Stimulated activated CD4-positive, alpha-beta T cell treated with anti-CD3 and anti-CD28 coated beads, Interleukin-1b, Interleukin-23, amount 100 ng/mL, for 4 hours (primary cell): Measurements from ENCODE around the gene RNLS.
A peak's percentile ranks its signal among the peaks of the same experiment; 100 is the strongest.

Source experiments
- DNase-seq, 2 donors: peaks; one replicate each; pipeline ENCODE4 v3.0.0-alpha.2; 2020; ENCODE audit warnings: low read depth in 2 of 2

The RNLS gene

DNA sequence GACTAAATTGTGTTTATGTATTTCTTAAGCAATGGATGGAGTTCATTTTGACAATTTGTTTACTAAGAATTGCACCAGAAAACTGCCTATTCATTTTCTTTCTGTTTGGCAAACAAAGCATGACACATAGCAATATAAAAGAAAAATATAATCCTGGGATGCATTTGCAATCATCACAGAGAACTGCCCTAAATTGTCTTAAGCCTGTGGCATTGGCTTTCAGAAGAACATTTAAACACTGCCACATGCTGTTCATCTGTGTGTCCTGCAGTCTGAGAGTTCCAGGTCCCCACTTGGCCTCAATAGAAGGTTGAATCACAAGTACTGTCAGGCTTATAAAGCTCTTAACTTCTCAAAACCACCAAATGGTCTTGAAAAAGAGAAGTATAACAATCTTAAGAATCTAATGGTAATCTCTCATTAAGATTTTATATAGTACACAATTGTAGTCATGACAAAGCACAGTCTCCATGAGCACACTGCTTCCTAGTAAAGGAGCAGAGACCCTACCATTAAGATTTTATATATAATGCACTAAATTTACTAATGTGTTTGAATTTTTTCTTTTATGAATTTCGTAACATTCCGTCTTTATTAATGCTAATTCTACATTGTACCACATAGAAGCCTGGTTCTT is 29.9 kb downstream of the RNLS start:
- peak in 1 of 2 donors; percentile 3 for DNase-seq

DNA sequence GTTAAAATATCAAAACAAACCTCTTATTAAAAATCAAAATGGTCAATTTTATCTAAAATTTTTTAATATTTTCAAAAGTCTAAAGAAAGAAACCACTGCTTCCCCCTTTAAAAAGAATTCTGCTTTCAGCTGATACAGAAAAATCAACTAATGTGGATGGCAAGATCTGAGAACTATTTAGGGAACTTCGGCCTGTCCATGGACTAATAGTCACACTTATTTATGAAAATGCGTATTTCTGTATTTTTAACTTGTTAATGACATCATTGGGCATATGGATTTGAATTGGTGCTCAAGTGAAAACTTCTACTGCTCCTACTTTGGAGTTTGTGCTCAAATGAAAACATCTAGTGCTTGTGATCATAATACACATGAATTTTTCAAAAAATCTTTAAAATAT is 31.9 kb downstream of the RNLS start:
- no peak for DNase-seq

DNA sequence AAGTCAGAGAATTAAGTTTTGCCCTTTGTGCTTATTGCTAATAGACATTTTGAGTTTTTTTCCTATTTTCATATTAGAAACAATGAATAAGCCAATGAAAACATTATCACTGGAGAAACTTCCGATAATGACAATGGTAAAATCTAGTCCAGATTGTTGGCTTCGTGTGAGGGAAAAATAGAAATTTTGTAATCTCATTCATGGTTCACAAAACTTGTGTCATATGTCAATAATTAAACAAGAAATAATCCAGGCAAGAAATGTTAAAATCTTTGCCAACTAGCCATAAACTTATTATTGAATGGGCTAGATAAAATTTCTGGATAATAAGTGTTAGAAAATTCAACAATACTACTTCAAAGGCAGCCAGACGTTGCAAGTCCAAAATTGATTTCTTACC is 36.6 kb downstream of the RNLS start:
- no peak for DNase-seq

DNA sequence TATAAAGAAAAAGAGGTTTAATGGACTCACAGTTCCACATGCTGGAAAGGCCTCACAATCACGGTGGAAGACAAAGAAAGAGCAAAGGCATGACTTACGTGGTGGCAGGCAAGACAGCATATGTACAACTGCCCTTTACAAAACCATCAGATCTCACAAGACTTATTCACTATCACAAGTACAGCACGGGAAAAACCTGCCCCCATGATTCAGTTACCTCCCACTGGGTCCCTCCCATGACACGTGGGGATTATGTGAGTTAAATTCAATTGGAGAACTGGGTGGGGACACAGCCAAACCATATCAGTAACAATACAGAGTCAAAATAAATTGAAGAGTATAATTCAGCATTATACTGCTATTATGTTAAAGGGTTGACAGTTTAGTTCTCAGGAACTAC is 37.8 kb downstream of the RNLS start:
- no peak for DNase-seq

DNA sequence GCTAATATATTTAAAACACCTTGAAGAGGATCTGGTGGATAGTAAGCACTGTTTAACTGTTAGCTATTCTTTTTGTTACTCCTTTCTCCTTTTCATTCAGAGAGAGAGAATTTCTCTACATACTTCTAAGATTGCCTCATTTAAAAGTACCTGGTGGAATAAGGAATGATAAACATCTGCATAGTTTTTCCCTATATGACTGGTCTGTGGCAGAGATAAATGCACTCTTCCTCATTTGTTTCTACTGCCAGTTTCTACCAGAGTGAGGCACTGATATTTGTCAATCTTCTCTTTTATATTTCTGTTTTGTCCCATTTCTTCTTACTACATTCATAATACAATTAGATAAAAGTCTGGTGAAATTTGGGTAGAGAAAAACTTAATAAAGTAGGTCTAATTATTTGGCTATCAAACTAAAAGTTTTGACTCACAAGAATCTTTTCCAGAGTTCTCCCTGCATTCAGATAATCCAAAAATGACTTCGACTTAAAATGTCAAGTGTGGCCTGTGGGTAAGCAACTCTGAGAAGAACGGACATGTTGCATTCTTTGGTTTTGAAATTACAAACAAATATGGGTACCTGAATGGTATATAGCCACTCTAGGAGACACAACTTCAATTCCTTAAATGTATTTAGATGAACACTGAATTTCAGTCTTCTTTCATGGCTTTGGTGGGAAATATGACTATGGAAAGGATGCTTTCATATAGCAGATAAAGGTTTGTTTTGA is 38.8 kb downstream of the RNLS start:
- DNase-seq = no peak

DNA sequence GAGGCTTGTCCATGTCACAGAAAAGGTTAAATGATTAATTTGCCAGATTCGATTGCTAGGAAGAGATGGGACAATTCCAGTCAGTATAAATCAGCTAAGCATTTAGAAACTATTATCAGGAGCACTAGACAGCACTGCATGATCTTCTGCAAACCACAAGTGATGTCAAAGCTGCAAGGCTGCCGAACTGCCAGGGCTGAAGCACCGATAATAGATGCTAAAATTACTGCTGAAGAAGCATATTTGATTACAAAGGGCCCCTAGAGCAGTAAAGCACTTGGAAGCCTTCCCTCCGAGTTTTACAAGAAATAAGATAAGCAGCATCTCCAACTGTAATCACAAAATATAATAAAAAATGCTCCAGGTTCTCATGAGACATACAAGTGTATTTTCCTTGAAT is 40.6 kb downstream of the RNLS start:
- no peak for DNase-seq

DNA sequence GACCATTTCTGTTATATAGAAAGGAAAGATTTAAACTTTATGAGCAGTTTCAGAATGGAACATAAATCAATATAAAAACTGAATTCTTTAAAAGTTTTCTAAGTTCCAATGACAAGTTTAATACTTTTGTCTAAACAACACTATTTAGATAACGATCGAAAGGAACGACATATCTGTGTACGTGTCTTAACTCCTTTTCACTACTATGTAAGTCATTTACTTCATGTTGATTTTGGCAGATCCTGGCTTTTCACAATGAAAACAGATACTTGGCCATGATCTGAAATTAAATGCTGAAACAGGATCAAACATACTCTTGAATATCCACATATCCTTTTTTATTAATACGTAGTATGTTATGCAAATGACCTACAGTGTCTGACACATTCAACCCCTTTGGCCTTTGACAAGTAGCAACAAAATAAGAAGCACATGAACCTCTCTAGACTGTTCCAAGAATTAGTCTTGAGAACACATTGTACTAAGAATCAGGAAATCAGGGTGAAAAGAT is 41.9 kb downstream of the RNLS start:
- DNase-seq = no peak

DNA sequence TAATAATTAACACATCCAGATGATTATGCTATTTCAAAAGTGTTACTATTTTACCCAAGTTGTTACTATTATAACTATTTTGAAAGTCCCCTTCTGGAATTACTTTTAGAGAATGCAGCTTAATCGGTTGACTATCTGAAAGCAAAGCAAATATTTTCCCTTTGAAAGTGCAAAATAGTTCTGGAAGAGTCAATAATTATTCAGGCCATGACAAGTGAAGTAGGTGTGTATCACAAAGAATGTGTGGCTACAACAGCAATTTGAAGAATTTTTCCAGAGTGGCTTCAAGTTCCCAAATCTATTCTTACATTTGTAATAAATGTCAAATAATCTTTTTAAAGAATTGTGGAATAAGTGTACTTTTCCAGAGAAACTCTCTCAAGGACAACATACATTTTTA is 42.8 kb downstream of the RNLS start:
- DNase-seq = no peak

DNA sequence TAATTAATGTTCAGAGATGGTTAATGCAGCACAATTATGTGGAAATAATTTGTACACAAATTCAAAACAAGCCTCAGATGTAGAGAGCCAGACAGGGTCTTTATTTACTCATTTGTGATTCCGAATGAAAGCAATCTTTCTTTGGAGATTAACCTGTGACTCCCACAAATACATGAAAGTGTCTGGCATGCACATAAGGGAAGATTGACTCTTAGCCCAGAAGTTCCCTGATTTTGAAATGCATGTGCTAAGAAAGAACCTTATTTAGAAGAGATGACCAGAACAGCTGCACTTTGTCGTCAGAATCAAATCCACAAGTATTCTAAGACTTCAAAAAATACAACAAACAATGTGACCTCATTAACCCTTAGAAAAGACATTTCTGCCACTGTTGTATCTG is 45.1 kb downstream of the RNLS start:
- no peak for DNase-seq

DNA sequence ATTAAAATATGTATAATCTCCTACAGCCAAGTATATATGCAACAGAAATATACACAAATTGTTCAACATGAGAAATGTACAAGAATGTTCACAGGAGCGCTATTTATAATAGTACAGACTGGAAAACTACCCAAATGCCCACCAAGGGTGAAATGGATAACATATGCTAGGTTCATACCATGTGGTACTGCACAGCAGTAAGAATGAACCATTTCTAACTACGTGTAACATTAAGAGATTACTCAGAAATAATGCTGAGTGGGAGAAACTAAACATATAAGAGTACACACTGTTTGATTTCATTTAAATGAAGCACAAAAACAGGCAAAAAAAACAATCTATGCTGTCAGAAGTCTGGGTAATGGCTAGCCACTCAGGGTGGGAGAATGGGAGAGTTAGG is 45.8 kb downstream of the RNLS start:
- no peak for DNase-seq

DNA sequence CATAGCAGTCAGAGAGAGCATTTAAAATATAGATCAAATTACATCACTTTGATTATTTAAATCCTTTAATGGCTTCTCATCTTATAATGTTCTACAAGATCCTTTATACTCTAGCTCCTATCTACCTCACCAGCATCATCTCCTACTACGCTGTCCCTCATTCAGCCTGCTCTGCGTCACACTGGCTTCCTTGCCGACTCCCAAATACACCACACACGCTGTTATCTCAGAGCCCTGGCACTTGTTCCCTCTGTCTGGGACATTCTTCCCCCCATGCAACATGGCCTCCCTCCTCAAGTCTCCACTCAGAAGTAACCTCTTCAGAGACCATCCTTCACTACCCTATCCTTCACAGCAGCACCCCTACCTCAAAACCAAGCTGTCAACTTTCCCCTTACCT is 46.7 kb downstream of the RNLS start:
- no peak for DNase-seq

DNA sequence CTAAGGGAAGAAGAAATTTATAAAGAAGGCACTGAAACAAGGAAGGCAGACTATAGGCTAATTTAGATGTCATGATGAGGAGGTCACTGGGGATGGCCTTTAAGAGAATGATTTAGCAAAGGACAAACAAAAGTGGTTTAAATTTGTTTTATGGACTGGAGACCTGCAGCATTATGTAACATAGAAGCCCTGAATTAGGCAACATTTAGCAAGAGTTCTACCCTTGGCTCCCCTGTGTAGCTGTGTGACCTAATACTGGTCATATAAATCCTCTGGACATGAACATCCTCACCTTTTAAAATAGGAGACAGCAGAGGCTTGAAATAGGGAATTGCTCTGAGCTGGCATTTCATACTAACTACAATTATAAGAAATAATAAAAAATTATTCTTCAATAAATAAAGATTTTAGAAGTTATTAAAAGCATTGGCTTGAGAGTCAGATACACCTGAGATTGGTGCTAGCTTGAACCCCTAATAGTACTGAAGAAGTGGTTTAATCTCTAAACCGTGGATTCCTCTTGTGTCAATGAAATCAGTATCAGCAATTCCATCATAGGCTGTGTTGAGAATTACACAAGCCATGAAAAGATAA is 48.9 kb downstream of the RNLS start:
- DNase-seq = no peak

DNA sequence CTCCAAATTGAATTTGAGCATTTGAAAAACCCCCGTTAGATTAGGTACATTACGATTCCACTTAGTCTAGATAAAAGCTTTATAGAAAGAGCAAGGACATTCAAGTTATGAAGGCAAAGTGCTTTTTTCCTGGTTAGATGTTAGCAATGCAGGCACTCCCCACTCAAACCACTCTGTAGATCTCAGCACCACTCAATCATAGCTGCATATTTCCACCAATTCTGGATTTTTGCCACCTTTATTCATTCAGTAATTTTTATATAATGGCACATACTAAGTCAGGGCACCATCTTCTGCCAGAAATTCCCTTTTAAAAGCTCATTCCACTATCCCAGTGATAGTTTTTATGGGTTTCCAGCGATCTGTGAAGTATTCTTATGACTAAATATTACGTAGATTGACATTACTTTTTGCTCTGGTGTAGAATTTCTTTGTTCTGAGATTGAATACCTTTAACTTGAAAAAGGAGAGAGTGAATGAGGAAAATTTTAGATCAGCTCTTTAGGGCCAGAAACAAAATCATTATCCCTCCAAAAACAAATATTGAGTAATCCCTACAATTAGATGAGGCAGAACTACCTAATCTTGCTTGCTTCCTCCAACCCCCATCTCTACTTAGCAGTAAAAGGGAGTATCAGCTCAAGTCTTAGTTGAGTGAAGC is 51.6 kb downstream of the RNLS start:
- no peak for DNase-seq

DNA sequence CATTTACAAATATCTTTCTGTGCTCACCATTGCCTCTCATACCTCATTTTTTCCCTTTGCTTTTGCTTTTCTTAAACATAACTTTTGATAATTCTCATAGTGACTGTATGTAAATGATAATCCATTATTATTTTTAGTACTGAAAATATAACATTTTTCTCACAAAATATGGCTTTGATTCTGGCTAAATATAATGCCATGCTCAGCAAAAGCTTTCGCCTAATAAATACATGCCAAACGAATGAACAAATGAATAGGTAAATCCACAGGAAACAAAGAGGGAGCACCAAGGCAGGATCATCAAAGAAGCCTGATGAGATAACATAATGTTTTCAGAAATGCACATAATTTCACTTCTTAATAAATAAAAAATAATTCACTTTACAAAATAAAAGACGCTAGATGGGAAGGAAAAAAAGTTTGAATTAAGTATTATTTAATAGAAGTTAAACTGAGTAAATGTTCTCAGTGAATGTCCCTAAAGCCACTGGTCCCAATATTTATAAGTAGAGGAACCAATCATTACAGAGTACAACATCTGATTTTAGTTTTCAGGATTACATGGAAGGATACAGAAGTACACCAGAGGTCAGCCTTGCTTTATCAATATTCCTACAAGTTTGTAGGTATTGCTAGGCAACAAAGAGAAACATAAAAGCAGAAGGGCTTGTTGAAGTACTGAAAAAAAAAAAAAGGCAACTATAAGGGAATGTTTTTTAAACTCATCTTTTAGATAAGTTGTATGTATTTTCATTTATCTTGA is 52.3 kb downstream of the RNLS start:
- DNase-seq = no peak

DNA sequence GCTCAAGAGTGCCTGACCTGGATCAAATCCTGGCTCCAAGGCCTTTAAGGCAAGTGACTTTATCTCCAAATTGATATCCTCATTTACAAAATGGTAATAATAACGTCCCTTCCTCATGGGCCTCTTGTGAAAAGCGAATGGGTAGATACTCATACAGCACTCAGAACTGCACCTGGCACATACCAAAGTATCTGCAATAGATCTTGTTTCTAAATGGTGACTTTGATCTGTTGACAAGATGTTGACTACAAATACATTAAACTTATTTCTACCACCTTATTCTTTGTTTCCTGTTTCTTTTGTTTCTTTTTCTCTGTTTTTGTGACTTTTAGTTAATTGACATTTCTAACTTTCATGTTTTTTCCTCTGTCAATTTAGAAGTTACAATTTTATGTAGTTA is 53.0 kb downstream of the RNLS start:
- DNase-seq = no peak

DNA sequence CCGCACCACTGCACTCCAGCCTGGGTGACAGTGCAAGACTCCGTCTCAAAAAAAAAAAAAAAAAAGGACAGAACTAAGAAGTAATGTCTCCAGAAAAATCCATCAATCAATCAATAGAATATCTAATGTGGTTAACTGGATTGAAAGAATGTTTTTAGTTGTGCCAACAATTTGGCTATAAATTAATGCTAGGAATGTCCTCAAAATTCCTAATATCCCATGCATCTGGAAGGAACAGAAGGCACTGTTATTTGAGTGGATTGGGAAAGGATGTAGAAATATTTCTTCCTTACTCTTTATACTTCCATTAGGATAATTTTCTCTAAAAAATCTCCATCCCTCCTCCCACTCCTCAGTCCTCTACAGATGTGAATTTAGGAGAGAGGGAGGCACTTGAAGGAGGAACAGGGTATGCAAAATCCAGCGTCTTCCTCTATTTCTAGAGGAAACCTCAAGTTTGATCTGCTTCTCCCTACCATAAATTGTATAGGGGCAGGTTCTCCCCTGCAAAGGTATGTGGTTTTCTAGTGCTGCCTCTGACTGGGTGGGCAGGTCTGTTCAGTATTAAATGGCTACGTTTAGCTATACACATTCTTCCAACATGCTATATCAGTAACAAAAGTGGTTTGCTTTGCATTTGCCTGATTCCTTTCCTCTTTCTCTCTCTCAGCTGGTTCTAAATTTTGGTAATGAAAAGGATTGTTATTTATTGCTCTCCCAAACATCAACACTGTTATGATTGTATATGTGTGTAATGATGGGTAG is 54.1 kb downstream of the RNLS start:
- no peak for DNase-seq

DNA sequence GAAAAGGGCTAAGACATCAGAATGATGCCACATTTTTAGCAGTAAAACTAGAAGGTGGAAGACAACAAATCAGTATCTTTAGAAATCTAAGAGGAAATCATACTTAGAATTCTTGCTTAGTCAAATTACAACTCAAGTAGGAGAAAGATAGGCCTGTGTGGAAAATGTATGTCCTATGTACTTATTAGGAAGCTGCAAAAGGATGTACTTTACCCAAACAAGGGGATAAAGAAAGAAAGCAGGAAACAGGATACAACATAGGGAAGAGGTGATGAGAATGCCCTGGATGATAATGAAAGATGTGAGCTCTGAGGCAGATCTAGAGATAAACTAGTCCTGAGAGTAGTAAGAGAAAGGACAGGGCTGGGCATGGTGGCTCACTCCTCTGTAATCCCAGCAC is 54.9 kb downstream of the RNLS start:
- DNase-seq = no peak

DNA sequence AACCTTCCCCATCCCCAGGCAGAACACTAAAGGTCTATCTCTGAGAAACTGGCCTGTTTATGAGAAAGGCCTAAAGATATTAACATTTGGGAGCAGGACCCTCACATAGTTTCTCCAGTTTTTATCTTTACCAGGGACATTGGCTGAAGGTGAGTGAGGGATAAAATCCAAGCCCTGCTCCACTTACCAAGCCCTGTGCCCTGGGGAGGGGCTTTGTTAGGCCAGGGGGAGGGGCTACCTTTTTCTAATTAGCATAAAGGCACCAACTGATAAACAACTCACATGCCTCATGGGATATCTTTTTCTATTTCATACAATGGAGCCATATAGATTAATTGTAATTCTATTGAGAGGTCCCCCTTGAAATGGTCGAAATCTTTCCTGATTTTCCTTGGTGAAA is 55.9 kb downstream of the RNLS start:
- DNase-seq = no peak

DNA sequence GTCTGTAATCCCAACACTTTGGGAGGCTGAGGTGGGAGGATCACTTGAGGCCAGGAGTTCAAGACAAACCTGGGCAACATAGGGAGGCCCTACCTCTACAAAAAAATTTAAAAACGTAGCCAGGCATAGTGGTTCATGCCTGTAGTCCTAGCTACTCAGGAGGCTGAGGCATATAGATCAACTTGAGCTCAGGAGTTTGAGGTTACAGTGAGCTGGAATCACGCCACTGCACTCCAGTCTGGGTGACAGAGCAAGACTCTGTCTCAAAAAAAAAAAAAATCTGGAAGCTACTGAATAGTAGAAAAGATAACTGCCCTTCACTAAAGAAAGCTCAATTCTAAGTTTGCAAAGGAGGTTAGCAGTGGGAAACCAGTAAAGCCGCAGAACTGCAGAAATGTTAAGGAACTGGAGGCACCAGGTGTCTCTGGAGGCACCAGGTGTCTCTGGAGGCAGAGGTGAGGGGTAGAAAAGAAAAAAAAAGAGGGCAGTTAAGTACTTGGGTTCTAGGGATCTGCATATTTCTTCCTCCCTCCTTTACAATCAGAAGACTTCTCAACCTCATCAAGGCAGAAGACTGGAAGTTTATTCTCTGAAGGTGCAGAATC is 56.5 kb downstream of the RNLS start:
- no peak for DNase-seq

DNA sequence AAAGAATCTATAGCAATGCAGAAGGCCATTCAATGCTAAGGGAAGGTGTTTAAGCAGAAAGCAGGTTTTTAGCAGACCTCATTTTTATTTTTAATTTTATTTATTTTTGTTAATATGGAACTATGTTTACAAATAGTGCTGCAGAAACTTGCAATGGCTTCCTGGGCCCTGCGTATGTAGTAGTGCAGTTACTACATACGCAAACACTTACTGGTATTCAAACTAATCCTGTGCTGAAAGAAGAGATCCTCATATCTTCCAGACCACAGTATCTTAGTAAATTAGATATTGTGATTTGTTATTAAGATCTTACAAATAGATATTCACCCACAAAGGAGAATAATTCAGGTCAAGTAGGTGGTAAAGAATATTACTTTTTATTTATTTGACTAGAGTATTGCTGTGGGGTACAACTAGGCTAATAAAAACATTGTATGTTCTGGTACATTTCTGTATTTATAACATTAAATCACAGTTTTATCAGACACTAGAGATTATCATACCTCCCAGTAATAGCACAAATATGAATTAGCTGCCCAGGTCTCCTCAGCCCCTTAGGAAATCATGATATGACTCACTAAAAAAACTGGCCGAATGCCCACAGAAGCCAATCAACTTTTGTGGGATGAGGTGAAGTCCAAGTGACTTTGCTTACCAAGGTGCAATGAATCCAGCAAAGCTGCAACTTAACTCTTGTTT is 57.6 kb downstream of the RNLS start:
- DNase-seq = no peak
